Choroid plexus epithelial cell (primary cell): ENCODE results near the gene VPS51.

Experiments
- DNase-seq: peaks from one replicate; pipeline ENCODE4 v3.0.0-alpha.2; 2010; ENCODE audit warnings: low read depth
- H3K4me3 ChIP-seq: 2 replicates; pipeline ENCODE4 v1.5.1; 2011; ENCODE audit warnings: low read depth, mild to moderate bottlenecking, control low read depth, low read length, moderate library complexity
- CTCF ChIP-seq: conservative IDR thresholded peaks from 2 replicates; pipeline ENCODE4 v1.5.1; 2011; ENCODE audit warnings: low read depth, mild to moderate bottlenecking, control low read depth, inconsistent platforms, low read length, moderate library complexity

The VPS51 gene

GRCh38 chr11:65095427-65095826 lies 587 bp upstream of the VPS51 start:
- no peak for DNase-seq
- peak overlapping the region; percentile 75 for H3K4me3 ChIP-seq
- TF ChIP-seq CTCF, result no peak

- no peak for DNase-seq
- peak overlapping the region; percentile 75 for H3K4me3 ChIP-seq
Measured at GRCh38 chr11:65096926-65097325, 912 bp downstream of the VPS51 start.

GRCh38 chr11:65100674-65101350 lies 4.8 kb downstream of the VPS51 start:
- no peak overlapping the region for H3K4me3 ChIP-seq
- peak; percentile 9 for TF ChIP-seq CTCF
- no peak for DNase-seq

More at GRCh38 chr11:65096926-65097325, 912 bp downstream of the VPS51 start:
- TF ChIP-seq CTCF, result no peak

- no peak for TF ChIP-seq CTCF
Measured at GRCh38 chr11:65102142-65103095, 6.4 kb downstream of the VPS51 start.

GRCh38 chr11:65103476-65103875 lies 7.5 kb downstream of the VPS51 start:
- H3K4me3 ChIP-seq, result no peak overlapping the region
- no peak for TF ChIP-seq CTCF
- DNase-seq, result no peak

More at GRCh38 chr11:65102142-65103095, 6.4 kb downstream of the VPS51 start:
- DNase-seq, result no peak
- H3K4me3 ChIP-seq, result no peak overlapping the region

- no peak for TF ChIP-seq CTCF
- DNase-seq, result no peak
- no peak overlapping the region for H3K4me3 ChIP-seq
Measured at GRCh38 chr11:65104628-65105027, 8.6 kb downstream of the VPS51 start.
